Liver (tissue), 3 donors: ENCODE results near the gene RALGPS1.

Experiments
- ATF3 ChIP-seq: IDR thresholded peaks from 2 replicates; pipeline ENCODE4 v1.6.1; 2016; ENCODE audit warnings: antibody characterized with exemption
- CTCF ChIP-seq: fragments of 150-350 bp; IDR thresholded peaks from 2 replicates; pipeline ENCODE4 v1.5.1; 2017; ENCODE audit warnings: improper control_type of control experiment, low read depth, low read length; ENCODE audit not compliant: missing input control
- GABPA ChIP-seq, 2 donors: IDR thresholded peaks in 1 of 2; conservative IDR thresholded peaks in 1 of 2; 2 replicates each; pipeline ENCODE4 v1.6.1; 2016; ENCODE audit warnings: antibody characterized with exemption in 2 of 2, mild to moderate bottlenecking in 1 of 2, moderate library complexity in 1 of 2
- RAD21 ChIP-seq, 2 donors: IDR thresholded peaks; 2 replicates each; pipeline ENCODE4 v1.6.1; 2016; ENCODE audit warnings: antibody characterized with exemption in 2 of 2, mild to moderate bottlenecking in 2 of 2
- RXRA ChIP-seq, 2 donors: IDR thresholded peaks; 2 replicates each; pipeline ENCODE4 v1.6.1; 2017 to 2018; ENCODE audit warnings: antibody characterized with exemption in 2 of 2, mild to moderate bottlenecking in 1 of 2
- SP1 ChIP-seq: IDR thresholded peaks from 2 replicates; pipeline ENCODE4 v1.6.1; 2018; ENCODE audit warnings: antibody characterized with exemption, mild to moderate bottlenecking
- donor health status: healthy.
- donor health status: healthy.

- TF ChIP-seq CTCF: no peak
- no peak for TF ChIP-seq RXRA (IDR thresholded peaks at IDR 0.05)
- TF ChIP-seq SP1: no peak
- TF ChIP-seq ATF3: no peak
- TF ChIP-seq GABPA (IDR thresholded peaks at IDR 0.05 in 1 of 2, conservative IDR thresholded peaks at IDR 0.05 in 1 of 2): no peak
- no peak for TF ChIP-seq RAD21 (IDR thresholded peaks at IDR 0.05)
Measured at GRCh38 chr9:127078336-127078735, 163.8 kb downstream of the RALGPS1 start.
